T-helper 1 cell treated with Interleukin-12 subunit alpha and Interleukin-12 subunit beta and Interleukin-4 antibody, amounts not matched to agents 30 μg/mL and 1 μg/mL, for 36 hours (primary cell): ENCODE results near the gene AKIP1.

Experiments used
- H3K27ac Mint-ChIP-seq: one replicate; pipeline ENCODE4 v1.8.0; 2021; ENCODE audit warnings: mild to moderate bottlenecking, mixed read lengths
- H3K27me3 Mint-ChIP-seq: one replicate; pipeline ENCODE4 v1.8.0; 2021; ENCODE audit warnings: low read depth, mixed read lengths
- H3K36me3 Mint-ChIP-seq: one replicate; pipeline ENCODE4 v1.8.0; 2021; ENCODE audit warnings: low read depth, mixed read lengths
- H3K4me1 Mint-ChIP-seq: one replicate; pipeline ENCODE4 v1.8.0; 2021; ENCODE audit warnings: low read depth, mixed read lengths
- H3K4me3 Mint-ChIP-seq: one replicate; pipeline ENCODE4 v1.8.0; 2021; ENCODE audit warnings: mild to moderate bottlenecking, moderate library complexity, mixed read lengths
- H3K9me3 Mint-ChIP-seq: one replicate; pipeline ENCODE4 v1.8.0; 2021; ENCODE audit warnings: mixed read lengths

AKIP1 gene

DNA sequence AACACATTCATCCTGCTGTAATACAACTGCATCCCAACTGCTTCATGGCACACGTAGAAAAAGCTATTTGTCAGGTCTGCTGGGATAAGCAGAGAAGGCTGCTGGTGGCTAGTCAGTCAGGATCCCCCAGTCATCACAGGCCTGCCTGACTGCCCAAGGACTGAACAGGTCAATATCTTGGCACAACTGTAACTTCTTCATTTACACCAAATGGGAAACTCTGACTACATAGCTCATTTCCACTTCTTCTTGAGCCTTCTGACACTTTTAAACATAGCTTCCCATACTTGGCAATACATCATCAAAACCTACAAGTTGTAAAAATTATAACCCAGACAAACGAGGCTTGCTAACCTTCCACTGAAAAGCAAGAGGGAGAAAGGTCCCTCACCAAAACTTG is 50.4 kb downstream of the AKIP1 start:
- Mint-ChIP-seq H3K9me3 (no peaks in the 10 kb centered on the region), H3K27me3 (no peaks in the 10 kb centered on the region), H3K4me3 (no peak overlapping the region), H3K4me1 (peaks cover 36% of the 10 kb centered on the region), H3K36me3 (peaks cover 16% of the 10 kb centered on the region), H3K27ac (peak overlapping the region; percentile 2)

DNA sequence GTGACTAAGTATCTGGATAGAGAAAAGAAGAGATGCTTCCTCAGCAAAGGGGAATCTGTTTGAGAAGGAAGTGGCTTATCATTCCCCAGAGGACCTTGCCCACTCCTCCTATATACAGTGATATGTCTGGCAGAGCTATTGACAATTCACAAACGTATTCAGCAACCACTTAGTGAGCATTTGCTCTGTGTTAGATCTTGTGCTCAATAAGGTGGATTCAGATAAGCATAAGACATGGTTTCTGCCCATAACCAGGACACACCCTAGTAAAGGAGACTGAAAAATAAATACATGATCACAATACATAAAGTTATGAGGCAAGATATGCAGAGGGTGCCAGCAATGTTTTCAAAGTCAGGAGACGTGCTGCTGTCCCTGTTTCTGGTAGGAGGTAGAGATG is 51.9 kb downstream of the AKIP1 start:
- no peaks in the 10 kb centered on the region for H3K27me3 Mint-ChIP-seq
- H3K4me1 Mint-ChIP-seq = peaks cover 29% of the 10 kb centered on the region

DNA sequence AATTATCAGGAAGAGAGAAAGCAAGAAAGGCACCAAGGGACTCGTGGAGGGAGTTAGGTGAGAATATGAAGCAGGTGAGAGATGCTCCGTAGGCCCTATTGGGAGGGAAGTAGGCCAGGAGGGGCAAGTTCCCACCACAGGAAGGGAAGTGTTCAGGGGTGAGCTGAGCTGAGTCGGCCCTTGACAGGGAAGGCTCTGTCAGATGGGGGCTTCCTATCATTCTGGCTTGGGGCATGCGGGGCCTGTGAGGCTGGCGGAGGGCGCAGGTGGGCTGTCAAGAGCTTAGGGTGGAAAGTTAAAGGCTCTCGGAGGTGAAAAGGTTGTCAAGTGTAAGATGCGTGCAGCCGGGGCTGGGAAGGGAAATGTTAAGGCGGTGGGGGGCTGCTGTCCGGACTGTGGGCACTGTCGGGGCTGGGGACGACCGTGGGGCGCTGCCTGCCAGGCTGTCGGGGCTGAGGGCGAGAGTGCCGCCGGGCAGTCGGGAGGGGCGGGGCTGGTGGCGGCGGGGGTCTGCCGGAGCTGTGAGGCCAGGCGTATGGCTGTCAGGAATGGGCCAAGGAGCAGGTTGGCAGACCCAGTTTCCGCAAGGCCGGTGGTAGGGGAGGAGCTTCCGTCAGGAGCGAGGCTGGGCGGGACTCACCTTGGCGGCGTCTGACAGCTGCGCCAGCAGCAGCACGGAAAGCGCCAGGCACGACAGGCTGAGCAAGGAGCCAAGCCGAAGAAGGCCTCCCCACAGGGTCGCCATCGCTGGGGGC is 52.8 kb downstream of the AKIP1 start:
- H3K4me1 Mint-ChIP-seq = peaks cover 29% of the 10 kb centered on the region
- peak overlapping the region; percentile 94 for H3K27ac Mint-ChIP-seq
- no peaks in the 10 kb centered on the region for H3K27me3 Mint-ChIP-seq
- peak overlapping the region; percentile 98 for H3K4me3 Mint-ChIP-seq
- no peaks in the 10 kb centered on the region for H3K9me3 Mint-ChIP-seq
- peaks cover 9% of the 10 kb centered on the region for H3K36me3 Mint-ChIP-seq

More for the DNA sequence above, 51.9 kb downstream of the AKIP1 start:
- Mint-ChIP-seq H3K9me3 (no peaks in the 10 kb centered on the region), H3K4me3 (peak overlapping the region; percentile 98), H3K27ac (peak overlapping the region; percentile 94), H3K36me3 (peaks cover 9% of the 10 kb centered on the region)

DNA sequence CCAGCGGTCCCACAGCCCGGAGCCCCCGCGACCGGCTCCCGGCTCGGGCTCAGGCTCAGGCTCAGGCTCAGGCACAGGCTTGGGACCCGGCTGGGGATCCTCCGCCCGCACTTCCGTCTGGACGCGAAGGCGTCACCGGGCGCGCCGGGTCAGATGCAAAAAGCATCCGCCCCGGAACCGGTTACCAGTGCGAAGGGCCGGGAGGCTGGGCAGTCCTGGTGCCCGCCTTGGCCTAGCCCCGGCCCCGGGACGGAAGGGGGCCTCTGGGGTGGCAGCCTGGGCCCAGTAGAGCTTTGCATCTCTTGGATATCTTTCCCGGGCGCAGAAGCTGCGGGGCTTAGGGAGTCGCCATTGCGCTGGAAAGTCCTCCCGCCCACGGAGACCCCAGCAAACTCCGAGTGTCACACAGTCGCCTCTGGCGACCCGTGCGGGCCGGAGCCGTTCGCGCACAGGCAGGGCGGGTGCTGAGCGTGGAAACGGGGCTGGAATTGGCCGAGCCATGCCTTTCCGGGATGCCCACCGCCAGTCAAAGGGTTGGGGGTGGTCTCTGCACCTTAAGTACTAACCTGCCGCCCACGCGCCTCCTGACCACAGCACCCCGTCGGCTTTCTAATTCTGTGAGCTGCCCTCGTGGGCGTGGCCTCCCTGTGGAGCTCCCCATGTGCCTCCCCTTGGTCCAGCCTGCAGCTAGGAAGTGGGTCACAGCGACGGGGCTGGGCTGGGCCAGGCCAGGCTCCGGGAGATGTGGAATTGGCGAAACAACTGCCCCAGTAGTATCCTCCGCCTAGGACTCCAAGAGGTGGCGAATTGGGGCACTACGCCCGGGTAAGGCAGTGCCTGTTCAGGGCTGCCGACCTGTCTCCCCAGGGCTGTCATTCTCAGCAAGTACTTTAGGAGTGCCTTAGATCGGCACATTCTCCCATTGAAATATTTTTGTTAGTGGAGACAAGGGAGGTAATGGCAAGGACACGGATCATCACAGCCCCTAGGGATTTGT is 53.6 kb downstream of the AKIP1 start, which contains the start of gene TMEM9B:
Gene TMEM9B, minus strand, starts transcription at position 119 of the 997 bp plus-strand sequence. CDS start 129 bp downstream, outside the sequence.
- Mint-ChIP-seq H3K27me3 (no peaks in the 10 kb centered on the region), H3K4me3 (peak within 1 kb of the TSS; percentile 98), H3K36me3 (peaks cover 9% of the 10 kb centered on the region), H3K4me1 (peaks cover 24% of the 10 kb centered on the region), H3K27ac (peak within 1 kb of the TSS; percentile 94), H3K9me3 (no peaks in the 10 kb centered on the region)

DNA sequence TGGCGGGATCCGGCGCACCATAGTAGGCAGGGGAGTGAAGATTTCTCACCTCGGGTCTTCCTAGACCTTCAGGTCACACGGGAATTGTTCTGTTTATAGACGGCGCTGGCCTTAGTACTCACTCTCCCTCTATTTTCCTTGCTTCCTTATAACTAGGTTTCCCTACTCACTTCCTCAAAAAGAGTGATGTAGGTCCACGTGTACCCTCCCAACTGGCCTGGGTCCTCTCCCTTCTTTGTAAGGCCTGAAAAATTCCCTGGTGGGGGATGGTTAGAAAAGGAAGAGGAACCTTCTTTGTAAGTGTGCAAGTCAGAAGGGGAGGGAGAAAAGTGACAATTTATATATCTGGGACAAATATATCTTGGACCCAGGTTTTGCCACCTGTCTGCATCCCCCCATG is 56.2 kb downstream of the AKIP1 start:
- no peaks in the 10 kb centered on the region for H3K27me3 Mint-ChIP-seq
- no peaks in the 10 kb centered on the region for H3K9me3 Mint-ChIP-seq
- H3K36me3 Mint-ChIP-seq = peaks cover 6% of the 10 kb centered on the region
- peaks cover 22% of the 10 kb centered on the region for H3K4me1 Mint-ChIP-seq
- no peak overlapping the region for H3K4me3 Mint-ChIP-seq
- H3K27ac Mint-ChIP-seq = no peak overlapping the region
